Jurkat, Clone E6-1 (cell line): Measurements from ENCODE around the gene MKNK1.

Source experiments
- DNase-seq: peaks from one replicate; pipeline ENCODE4 v3.0.0-alpha.2; 2011; ENCODE audit warnings: low read depth, low spot score
- H3K4me3 ChIP-seq: 2 replicates; pipeline ENCODE4 v1.5.1; 2011; ENCODE audit warnings: mild to moderate bottlenecking, low read length, control low read depth, moderate library complexity

Gene MKNK1

GRCh38 chr1:46529031-46529630 is 74.9 kb downstream of the MKNK1 start:
- H3K4me3 ChIP-seq, result no peak overlapping the region
- DNase-seq, result no peak

- no peak for DNase-seq
- H3K4me3 ChIP-seq, result no peak overlapping the region
Observed at GRCh38 chr1:46528297-46528955, 75.6 kb downstream of the MKNK1 start.

- H3K4me3 ChIP-seq, result no peak overlapping the region
- DNase-seq, result no peak
Observed at GRCh38 chr1:46527474-46528296, 76.4 kb downstream of the MKNK1 start.

GRCh38 chr1:46526691-46527291 is 77.3 kb downstream of the MKNK1 start:
- H3K4me3 ChIP-seq, result no peak overlapping the region
- no peak for DNase-seq

- DNase-seq, result no peak
Observed at GRCh38 chr1:46526013-46526690, 77.9 kb downstream of the MKNK1 start.

GRCh38 chr1:46525253-46525983 is 78.7 kb downstream of the MKNK1 start:
- DNase-seq, result no peak
- no peak overlapping the region for H3K4me3 ChIP-seq

More at GRCh38 chr1:46526013-46526690, 77.9 kb downstream of the MKNK1 start:
- no peak overlapping the region for H3K4me3 ChIP-seq

GRCh38 chr1:46524843-46525242 is 79.2 kb downstream of the MKNK1 start:
- DNase-seq, result no peak
- H3K4me3 ChIP-seq, result no peak overlapping the region

GRCh38 chr1:46523496-46524353 is 80.3 kb downstream of the MKNK1 start:
- no peak overlapping the region for H3K4me3 ChIP-seq
- no peak for DNase-seq

- H3K4me3 ChIP-seq, result no peak overlapping the region
- no peak for DNase-seq
Observed at GRCh38 chr1:46522969-46523320, 81.1 kb downstream of the MKNK1 start.

GRCh38 chr1:46522184-46522968 is 81.7 kb downstream of the MKNK1 start:
- H3K4me3 ChIP-seq, result no peak overlapping the region
- no peak for DNase-seq

GRCh38 chr1:46521414-46521813 is 82.7 kb downstream of the MKNK1 start:
- H3K4me3 ChIP-seq, result no peak overlapping the region
- DNase-seq, result no peak

GRCh38 chr1:46520063-46520911 is 83.8 kb downstream of the MKNK1 start:
- no peak for DNase-seq
- H3K4me3 ChIP-seq, result no peak overlapping the region

- DNase-seq, result no peak
Observed at GRCh38 chr1:46519209-46519608, 84.9 kb downstream of the MKNK1 start.

GRCh38 chr1:46517932-46518498 is 86.1 kb downstream of the MKNK1 start:
- no peak for DNase-seq
- H3K4me3 ChIP-seq, result no peak overlapping the region

More at GRCh38 chr1:46519209-46519608, 84.9 kb downstream of the MKNK1 start:
- H3K4me3 ChIP-seq, result no peak overlapping the region

GRCh38 chr1:46517010-46517600 is 87.0 kb downstream of the MKNK1 start:
- no peak for DNase-seq
- H3K4me3 ChIP-seq, result no peak overlapping the region
